Measurements from ENCODE around the gene TANC1. TPM values are rescaled to one million over a fixed set of nuclear protein-coding genes. Genes with fewer than 3 reads are reported as not detected.

Gene TANC1
- total and polyA plus RNA-seq, 2 experiments from 2014 or later, result 2.8 to 9.5 TPM

- no peak for TF ChIP-seq REST (IDR thresholded peaks at IDR 0.05; ENCODE audit: unreplicated experiment)
These were observed 133.5 kb downstream of the TANC1 start (continued) for GRCh38 chr2:159101755-159102489.

- no peaks in the 10 kb centered on the region for H3F3A ChIP-seq (replicated peaks; ENCODE audit: low read depth)
- H3K27me3 ChIP-seq (ENCODE audit: insufficient read depth), result no peaks in the 10 kb centered on the region
- no peak for ATAC-seq
- no peaks in the 10 kb centered on the region for H4K20me1 ChIP-seq (replicated peaks; ENCODE audit: insufficient read depth)
- no peak overlapping the region for H3K4me2 ChIP-seq
- no peak overlapping the region for H2AFZ ChIP-seq
- Mint-ChIP-seq H3K4me3 (no peak overlapping the region), H3K27me3 (ENCODE audit: insufficient read depth, low read depth, poor library complexity) (peaks cover 2% of the 10 kb centered on the region), H3K9me3 (no peaks in the 10 kb centered on the region), H3K27ac (no peak overlapping the region), H3K4me1 (peaks cover 5% of the 10 kb centered on the region; the same call in 2 of the 3 replicates), H3K36me3 (ENCODE audit: low read depth) (no peaks in the 10 kb centered on the region)
- no peaks in the 10 kb centered on the region for H3K9me2 ChIP-seq (ENCODE audit: insufficient read depth)
- no peak overlapping the region for H3K4me3 ChIP-seq
- no peak overlapping the region for H3K27ac ChIP-seq (ENCODE audit: low read depth)
- no peaks in the 10 kb centered on the region for H3K79me2 ChIP-seq (replicated peaks; ENCODE audit: insufficient read depth)
- no peak for DNase-seq (ENCODE audit: low spot score)
- H3K4me1 ChIP-seq (ENCODE audit: insufficient read depth), result no peaks in the 10 kb centered on the region
- no peaks in the 10 kb centered on the region for H3K36me3 ChIP-seq (ENCODE audit: insufficient read depth)
- TF ChIP-seq EZH2 (IDR thresholded peaks at IDR 0.05; ENCODE audit: low read depth, unreplicated experiment), result no peak
- TF ChIP-seq EZH2phosphoT487 (IDR thresholded peaks at IDR 0.05; ENCODE audit: unreplicated experiment), result no peak
- TF ChIP-seq STAT1 (IDR thresholded peaks at IDR 0.05; ENCODE audit: unreplicated experiment), result no peak
- TF ChIP-seq, protein P1, sequence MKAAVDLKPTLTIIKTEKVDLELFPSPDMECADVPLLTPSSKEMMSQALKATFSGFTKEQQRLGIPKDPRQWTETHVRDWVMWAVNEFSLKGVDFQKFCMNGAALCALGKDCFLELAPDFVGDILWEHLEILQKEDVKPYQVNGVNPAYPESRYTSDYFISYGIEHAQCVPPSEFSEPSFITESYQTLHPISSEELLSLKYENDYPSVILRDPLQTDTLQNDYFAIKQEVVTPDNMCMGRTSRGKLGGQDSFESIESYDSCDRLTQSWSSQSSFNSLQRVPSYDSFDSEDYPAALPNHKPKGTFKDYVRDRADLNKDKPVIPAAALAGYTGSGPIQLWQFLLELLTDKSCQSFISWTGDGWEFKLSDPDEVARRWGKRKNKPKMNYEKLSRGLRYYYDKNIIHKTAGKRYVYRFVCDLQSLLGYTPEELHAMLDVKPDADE (IDR thresholded peaks at IDR 0.05), result no peak
- no peak for TF ChIP-seq NANOG (IDR thresholded peaks at IDR 0.05; ENCODE audit: borderline replicate concordance)
- TF ChIP-seq, protein P2, sequence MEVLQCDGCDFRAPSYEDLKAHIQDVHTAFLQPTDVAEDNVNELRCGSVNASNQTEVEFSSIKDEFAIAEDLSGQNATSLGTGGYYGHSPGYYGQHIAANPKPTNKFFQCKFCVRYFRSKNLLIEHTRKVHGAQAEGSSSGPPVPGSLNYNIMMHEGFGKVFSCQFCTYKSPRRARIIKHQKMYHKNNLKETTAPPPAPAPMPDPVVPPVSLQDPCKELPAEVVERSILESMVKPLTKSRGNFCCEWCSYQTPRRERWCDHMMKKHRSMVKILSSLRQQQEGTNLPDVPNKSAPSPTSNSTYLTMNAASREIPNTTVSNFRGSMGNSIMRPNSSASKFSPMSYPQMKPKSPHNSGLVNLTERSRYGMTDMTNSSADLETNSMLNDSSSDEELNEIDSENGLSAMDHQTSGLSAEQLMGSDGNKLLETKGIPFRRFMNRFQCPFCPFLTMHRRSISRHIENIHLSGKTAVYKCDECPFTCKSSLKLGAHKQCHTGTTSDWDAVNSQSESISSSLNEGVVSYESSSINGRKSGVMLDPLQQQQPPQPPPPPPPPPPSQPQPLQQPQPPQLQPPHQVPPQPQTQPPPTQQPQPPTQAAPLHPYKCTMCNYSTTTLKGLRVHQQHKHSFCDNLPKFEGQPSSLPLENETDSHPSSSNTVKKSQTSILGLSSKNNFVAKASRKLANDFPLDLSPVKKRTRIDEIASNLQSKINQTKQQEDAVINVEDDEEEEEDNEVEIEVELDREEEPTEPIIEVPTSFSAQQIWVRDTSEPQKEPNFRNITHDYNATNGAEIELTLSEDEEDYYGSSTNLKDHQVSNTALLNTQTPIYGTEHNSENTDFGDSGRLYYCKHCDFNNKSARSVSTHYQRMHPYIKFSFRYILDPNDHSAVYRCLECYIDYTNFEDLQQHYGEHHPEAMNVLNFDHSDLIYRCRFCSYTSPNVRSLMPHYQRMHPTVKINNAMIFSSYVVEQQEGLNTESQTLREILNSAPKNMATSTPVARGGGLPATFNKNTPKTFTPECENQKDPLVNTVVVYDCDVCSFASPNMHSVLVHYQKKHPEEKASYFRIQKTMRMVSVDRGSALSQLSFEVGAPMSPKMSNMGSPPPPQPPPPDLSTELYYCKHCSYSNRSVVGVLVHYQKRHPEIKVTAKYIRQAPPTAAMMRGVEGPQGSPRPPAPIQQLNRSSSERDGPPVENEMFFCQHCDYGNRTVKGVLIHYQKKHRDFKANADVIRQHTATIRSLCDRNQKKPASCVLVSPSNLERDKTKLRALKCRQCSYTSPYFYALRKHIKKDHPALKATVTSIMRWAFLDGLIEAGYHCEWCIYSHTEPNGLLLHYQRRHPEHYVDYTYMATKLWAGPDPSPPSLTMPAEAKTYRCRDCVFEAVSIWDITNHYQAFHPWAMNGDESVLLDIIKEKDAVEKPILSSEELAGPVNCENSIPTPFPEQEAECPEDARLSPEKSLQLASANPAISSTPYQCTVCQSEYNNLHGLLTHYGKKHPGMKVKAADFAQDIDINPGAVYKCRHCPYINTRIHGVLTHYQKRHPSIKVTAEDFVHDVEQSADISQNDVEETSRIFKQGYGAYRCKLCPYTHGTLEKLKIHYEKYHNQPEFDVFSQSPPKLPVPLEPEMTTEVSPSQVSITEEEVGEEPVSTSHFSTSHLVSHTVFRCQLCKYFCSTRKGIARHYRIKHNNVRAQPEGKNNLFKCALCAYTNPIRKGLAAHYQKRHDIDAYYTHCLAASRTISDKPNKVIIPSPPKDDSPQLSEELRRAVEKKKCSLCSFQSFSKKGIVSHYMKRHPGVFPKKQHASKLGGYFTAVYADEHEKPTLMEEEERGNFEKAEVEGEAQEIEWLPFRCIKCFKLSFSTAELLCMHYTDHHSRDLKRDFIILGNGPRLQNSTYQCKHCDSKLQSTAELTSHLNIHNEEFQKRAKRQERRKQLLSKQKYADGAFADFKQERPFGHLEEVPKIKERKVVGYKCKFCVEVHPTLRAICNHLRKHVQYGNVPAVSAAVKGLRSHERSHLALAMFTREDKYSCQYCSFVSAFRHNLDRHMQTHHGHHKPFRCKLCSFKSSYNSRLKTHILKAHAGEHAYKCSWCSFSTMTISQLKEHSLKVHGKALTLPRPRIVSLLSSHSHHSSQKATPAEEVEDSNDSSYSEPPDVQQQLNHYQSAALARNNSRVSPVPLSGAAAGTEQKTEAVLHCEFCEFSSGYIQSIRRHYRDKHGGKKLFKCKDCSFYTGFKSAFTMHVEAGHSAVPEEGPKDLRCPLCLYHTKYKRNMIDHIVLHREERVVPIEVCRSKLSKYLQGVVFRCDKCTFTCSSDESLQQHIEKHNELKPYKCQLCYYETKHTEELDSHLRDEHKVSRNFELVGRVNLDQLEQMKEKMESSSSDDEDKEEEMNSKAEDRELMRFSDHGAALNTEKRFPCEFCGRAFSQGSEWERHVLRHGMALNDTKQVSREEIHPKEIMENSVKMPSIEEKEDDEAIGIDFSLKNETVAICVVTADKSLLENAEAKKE (CRISPR knock-in tag; IDR thresholded peaks at IDR 0.05), result no peak
- no peak for TF ChIP-seq JUNB (IDR thresholded peaks at IDR 0.05; ENCODE audit: unreplicated experiment)
These were observed 135.0 kb downstream of the TANC1 start for GRCh38 chr2:159103411-159103810.
